NCI-H82 treated with DMSO at 0.1 percent for 48 hours (cell line): ENCODE results near the gene MYO18B.

Experiments
- DNase-seq: peaks from one replicate; lab custom pipeline; 2025; ENCODE audit not compliant: unreplicated experiment; lab: John Stamatoyannopoulos, UW

MYO18B gene

GRCh38 chr22:25748140-25748539 is 6.2 kb downstream of the MYO18B start:
- DNase-seq = no peak

GRCh38 chr22:25748704-25749103 is 6.7 kb downstream of the MYO18B start:
- DNase-seq = no peak

- no peak for DNase-seq
These were observed 7.6 kb downstream of the MYO18B start for GRCh38 chr22:25749420-25750169.

GRCh38 chr22:25750569-25751173 is 8.7 kb downstream of the MYO18B start:
- no peak for DNase-seq

- DNase-seq = no peak
These were observed 9.2 kb downstream of the MYO18B start for GRCh38 chr22:25751174-25751581.

GRCh38 chr22:25752615-25753214 is 10.7 kb downstream of the MYO18B start:
- DNase-seq = no peak

- DNase-seq = no peak
These were observed 11.3 kb downstream of the MYO18B start for GRCh38 chr22:25753252-25753651.

- no peak for DNase-seq
These were observed 12.7 kb downstream of the MYO18B start for GRCh38 chr22:25754527-25755202.

GRCh38 chr22:25757686-25758085 is 15.7 kb downstream of the MYO18B start:
- DNase-seq = no peak

- no peak for DNase-seq
These were observed 16.3 kb downstream of the MYO18B start for GRCh38 chr22:25758316-25758715.

GRCh38 chr22:25759825-25760231 is 17.8 kb downstream of the MYO18B start:
- no peak for DNase-seq

GRCh38 chr22:25760294-25760693 is 18.3 kb downstream of the MYO18B start:
- DNase-seq = no peak

- no peak for DNase-seq
These were observed 19.0 kb downstream of the MYO18B start for GRCh38 chr22:25760848-25761595.

GRCh38 chr22:25762147-25762546 is 20.2 kb downstream of the MYO18B start:
- DNase-seq = no peak

GRCh38 chr22:25763239-25763777 is 21.3 kb downstream of the MYO18B start:
- no peak for DNase-seq

- no peak for DNase-seq
These were observed 22.5 kb downstream of the MYO18B start for GRCh38 chr22:25764270-25765015.

GRCh38 chr22:25765016-25765367 is 23.0 kb downstream of the MYO18B start:
- no peak for DNase-seq

- DNase-seq = no peak
These were observed 23.8 kb downstream of the MYO18B start for GRCh38 chr22:25765801-25766200.

GRCh38 chr22:25766418-25766817 is 24.4 kb downstream of the MYO18B start:
- no peak for DNase-seq

- DNase-seq = no peak
These were observed 28.3 kb downstream of the MYO18B start for GRCh38 chr22:25770333-25770732.
